COR-L47 (cell line): ENCODE results near the gene NCAM1.

Experiments
- DNase-seq: peaks from one replicate; lab custom pipeline; 2025; lab: John Stamatoyannopoulos, UW

The NCAM1 gene

DNA sequence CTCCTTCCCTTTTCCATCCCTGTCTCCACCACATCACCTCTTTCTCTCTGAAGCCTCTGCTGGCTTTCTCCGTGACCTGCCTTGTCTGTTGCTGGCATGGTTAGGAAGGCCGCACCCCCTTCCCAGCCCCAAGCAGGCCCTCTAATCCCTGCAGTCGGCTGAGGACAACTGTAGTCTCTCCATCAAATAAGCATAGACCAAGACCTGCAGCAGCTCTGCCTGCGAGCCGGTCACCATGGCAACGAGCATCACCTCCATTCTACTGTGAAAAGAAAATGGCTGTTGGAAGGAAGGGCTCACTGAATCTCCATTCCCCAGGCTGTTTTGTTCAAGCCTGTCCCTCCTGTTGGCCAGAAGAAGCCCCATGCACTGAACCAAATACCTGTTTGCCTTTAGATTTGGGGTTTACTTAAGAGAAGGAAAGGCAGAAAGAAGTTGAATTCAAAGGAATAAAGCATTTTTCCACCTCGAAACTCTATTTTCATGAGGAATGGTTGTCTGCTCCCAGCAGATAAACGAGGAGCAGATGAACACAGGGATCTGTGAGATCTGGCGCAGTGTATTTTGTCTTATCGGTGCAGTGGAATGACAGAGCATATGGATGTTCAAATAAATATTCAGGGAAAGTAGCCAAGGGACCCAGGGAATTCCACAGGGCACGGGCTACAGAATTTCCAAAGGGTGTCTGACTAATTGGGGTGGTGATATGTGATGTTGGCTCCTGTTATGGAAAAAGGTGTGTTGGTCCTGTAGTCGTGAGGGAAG lies 240.0 kb downstream of the NCAM1 start:
- DNase-seq: peak; percentile 16

DNA sequence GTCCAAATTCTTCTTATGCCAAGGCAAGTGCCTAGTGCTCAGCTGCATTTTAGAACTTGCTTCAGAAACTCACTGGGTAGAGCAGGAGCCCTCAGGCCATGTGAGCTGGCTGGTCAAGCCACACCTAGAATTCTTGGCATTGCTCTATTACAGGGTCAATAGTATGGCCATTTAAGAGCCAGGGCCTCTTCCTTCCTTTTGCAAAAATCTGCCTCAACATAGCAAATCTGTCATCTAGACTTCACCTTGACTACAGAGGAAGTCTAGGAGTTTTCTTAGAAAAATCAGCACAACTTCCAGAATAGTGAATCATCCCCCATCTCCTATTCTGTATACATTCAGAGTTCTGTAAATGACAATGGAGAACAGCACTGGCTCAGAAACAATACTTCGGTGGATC lies 241.2 kb downstream of the NCAM1 start:
- no peak for DNase-seq

DNA sequence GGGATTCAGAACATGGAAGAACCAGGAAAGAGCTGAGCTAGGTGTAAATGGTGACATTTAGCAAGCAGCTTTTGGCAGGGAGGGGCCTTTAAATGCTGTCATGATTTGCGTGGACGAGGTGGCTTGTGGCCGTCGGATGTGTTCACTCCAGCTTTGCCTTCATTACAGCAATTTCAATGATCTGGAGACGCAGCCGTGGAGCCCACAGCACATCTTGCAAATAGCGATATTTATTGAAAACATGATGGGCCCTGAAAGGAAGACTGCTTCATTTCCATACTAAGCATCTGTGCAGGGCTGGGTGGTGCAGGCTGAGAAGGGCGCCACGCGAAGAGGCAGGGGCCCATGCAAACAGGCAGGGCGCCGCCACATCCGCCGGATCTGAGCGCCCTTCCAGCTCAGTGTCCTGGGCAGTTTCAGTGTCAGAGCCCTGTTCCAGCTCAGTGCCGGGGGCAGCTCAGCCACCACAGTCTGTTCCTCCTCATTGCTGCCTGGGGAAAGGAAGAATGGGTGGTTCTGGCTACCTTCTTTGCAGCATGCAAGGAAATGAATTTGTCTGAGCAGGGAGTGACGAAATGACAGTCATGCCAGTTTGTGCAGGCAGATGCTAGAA lies 242.0 kb downstream of the NCAM1 start:
- DNase-seq: no peak

DNA sequence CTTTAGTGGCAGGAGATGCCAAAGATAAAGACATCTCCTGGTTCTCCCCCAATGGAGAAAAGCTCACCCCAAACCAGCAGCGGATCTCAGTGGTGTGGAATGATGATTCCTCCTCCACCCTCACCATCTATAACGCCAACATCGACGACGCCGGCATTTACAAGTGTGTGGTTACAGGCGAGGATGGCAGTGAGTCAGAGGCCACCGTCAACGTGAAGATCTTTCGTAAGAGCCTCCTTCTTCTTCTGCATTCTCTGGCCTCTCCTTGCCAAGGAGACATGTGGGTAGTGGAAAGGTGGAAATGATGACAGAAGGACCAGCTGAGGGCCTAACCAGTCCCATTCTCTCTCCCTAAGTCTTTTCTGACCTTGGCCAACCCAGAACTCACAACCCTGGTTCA lies 243.1 kb downstream of the NCAM1 start:
- no peak for DNase-seq

- DNase-seq: no peak
Observed at GRCh38 chr11:113213549-113213948, 252.3 kb downstream of the NCAM1 start.

DNA sequence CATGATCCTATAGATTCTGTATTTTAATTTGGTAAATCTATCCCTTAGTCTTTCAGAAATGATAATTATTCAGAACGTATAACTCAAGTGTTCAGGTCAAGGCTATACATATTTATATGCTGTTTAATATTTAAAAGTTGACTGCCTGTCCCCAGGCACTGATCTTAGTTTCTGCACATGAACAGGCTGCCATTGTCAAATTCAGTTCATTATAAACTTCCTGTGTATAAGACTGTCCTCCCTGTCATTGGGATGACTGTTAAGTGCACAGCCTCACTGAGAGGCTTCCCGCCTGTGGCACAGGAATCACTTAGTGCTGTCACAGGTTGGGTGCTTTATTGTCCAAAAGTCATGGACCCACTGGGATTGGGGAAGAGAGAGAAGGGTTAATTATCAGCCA lies 261.0 kb downstream of the NCAM1 start:
- DNase-seq: no peak

DNA sequence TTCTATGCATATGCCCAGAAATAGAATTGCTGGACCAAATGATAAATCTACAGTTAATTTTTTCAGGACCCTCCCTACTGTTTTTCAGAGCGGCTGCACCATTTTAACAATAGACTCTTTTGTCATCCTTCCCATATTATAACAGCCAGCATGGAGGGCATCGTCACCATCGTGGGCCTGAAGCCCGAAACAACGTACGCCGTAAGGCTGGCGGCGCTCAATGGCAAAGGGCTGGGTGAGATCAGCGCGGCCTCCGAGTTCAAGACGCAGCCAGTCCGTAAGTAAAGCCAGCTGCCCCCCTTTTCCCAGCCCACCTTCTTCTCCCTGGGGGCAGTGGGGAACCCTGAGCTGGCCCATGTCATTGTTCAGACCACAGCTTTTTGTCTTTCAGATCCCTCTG lies 273.7 kb downstream of the NCAM1 start:
- DNase-seq: no peak

- DNase-seq: no peak
Observed at GRCh38 chr11:113237261-113237660, 276.0 kb downstream of the NCAM1 start.

DNA sequence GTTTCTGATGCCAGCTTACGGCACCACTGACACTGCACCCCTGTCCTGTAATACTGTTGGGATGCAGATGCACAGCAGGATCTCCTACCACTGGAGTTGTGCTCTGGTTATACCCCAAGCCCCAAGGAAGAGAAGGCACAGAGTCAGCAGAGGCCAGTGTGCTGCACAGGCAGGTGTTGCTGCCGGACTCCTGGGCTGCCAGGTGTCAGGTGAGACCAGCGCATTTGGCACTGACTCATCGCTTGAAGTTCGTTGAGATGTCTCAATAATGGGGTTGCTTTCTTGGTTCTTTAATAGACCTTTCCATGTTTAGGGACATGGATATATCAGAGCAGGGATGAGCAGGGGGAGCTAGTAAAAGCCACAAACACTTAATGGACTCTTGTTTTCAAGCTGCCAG lies 277.5 kb downstream of the NCAM1 start:
- DNase-seq: no peak

DNA sequence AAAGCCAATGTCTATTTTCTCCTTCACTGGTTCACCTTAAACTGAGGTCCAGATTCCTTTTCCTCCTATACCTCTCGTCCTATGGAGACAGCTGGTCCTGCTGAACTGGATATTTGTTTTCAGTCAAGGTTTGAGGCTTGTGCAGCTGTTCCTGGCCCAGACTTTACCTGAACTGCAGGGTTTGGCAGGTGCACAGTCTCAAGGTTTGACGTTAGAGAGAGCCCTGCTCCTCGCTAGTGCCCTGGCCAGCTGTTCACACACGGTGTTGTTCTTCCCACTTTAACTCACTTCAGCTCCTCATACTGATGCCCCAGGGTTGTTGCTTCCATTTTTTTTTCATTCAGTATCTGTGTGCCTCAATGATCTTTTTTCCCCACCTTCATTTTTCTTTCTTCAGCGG lies 279.2 kb downstream of the NCAM1 start:
- DNase-seq: peak; percentile 38

- DNase-seq: peak; percentile 28
Observed at GRCh38 chr11:113240790-113241635, 279.8 kb downstream of the NCAM1 start.

GRCh38 chr11:113241636-113242054 lies 280.4 kb downstream of the NCAM1 start:
- DNase-seq: no peak

DNA sequence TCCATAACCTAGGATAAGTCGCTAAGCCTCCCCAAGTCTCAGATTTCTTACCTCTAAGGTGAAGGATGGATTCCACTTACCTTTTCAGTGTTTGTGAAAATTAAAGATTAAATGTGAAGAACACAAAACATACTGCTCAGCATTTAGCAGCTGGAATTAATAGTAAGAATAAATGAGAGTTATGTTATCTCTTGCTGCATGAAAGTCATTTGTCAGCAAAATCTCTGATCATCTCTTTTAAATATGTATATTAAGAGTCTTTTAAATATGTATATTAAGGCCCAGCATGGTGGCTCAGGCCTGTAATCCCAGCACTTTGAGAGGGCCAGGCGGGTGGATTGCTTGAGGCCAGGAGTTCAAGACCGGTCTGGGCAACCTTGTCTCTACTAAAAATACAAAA lies 280.8 kb downstream of the NCAM1 start:
- DNase-seq: no peak

DNA sequence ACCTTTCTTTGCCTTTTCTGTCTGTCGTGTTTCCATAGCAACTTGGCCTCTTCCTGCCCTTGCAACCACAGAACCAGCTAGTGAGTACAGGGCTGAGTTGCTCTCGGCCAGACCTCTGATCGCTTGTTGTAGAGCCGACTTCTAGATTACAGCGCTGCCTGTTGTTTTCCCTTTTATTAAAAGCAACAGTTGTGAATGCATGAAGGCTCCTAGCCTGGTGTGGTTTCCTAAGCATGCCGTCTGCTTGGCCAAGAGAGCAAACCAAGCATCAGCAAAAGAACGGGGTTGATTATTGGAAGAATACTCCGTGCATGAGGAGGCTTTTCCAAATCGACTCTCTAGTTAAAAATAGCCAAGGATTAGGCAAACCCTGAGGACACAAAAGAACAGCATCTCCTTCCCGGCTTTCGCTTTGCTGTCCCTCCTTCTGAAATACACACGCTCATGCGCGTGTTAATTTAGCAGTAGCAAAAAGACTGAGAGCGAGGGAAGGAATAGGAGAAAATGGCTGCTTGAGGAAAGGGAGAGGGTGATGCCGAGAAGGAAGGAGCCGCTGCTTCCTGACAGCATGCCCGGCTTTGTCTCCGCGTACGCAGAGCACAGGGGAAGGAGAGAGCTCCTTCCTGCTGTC lies 281.7 kb downstream of the NCAM1 start:
- no peak for DNase-seq

DNA sequence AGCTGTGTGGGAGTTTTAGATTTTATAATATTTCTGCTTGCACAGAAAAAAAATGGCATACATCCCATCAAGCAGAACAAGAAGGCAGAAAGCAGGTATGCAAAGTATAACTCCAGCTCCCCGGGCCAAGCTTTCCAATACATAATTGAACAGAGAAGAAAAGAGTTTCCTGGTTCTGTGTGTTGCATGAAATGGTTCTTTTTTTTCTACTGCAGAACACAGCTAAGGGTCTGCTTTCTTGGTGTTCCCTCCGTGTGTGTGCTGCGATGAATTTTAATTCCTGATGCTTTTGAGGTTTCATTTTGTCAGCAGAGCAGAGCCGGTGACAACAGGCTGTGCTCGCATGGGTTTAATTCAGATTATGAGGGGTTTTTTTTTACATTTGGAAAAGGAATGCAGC lies 282.5 kb downstream of the NCAM1 start:
- DNase-seq: no peak

DNA sequence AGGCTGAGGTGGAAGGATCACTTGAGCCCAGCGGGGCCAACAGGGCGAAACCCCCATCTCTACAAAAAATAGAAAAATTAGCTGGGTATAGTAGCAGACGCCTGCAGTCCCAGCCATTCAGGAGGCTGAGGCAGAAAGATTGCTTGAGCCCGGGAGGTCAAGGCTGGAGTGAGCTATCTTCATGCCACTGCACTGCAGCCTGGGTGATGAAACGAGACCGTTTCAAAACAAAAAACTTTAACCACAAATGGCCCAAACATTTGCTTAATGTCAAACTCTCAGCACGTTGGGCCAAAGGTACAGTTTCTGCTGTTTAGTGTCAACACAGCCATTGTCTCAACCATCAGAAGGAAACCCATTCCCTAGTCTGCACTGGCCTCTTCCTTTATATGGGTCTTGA lies 284.0 kb downstream of the NCAM1 start:
- no peak for DNase-seq

GRCh38 chr11:113247221-113247620 lies 286.0 kb downstream of the NCAM1 start:
- DNase-seq: no peak

DNA sequence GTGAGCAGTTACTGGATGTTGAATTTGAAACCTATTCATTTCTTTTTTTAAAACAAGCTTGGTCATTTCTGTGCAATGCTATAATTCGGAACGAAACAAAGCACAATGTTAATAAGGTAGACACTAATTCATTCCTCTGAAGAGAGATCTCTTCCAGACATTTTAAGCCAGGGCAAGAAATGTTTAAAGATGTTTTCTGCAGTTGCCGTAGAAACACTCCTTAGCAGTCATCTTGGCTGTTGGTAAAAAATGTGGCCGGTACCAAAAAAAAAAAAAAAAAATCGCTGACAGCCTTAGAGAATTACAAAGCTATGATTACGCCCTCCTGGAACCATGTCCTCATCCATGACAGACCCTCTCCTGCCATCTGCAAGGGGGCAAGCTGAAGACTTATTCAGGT lies 286.7 kb downstream of the NCAM1 start:
- no peak for DNase-seq

GRCh38 chr11:113248702-113249490 lies 287.7 kb downstream of the NCAM1 start:
- no peak for DNase-seq

GRCh38 chr11:113249491-113249763 lies 288.2 kb downstream of the NCAM1 start:
- no peak for DNase-seq

GRCh38 chr11:113249786-113250185 lies 288.6 kb downstream of the NCAM1 start:
- no peak for DNase-seq

DNA sequence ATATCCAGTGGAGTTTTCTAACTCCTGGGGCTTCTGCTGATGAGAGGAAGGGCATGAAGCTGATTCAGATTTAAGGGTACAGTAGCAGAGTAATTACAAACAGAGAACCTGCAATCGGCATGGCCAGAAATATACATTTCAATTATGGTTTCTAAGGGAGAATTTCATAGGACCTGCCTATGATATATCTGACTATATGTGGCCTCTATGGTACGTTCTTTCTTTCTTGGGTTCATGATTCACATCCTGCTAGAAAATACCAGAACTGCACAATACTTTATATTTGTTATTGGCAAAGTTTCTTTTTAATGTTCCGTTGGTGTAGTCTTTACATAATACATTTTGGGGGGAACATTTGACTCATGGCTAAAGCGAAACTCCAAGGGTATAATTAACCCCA lies 290.1 kb downstream of the NCAM1 start:
- DNase-seq: no peak
